GM12891 (cell line): ENCODE results near the gene CTSW.

Experiments
- DNase-seq: peaks from one replicate; pipeline ENCODE4 v3.0.0; 2011; ENCODE audit warnings: low spot score; ENCODE audit not compliant: insufficient read length
- FAIRE-seq: peaks from 2 replicates; lab custom pipeline; 2011; peaks lifted over from hg19 to GRCh38; lab: Jason Lieb, UNC
- PAX5 ChIP-seq: IDR thresholded peaks from 2 replicates; pipeline ENCODE4 v1.6.1; 2011; ENCODE audit warnings: low read length, moderate library complexity, mild to moderate bottlenecking; ENCODE audit not compliant: insufficient read depth, severe bottlenecking
- POLR2A ChIP-seq: IDR thresholded peaks from 2 replicates; pipeline ENCODE4 v1.6.1; 2011; ENCODE audit warnings: low read depth, low read length, control low read depth
- POLR2AphosphoS5 ChIP-seq: IDR thresholded peaks from 2 replicates; pipeline ENCODE4 v1.6.1; 2011; ENCODE audit warnings: low read depth, low read length, control low read depth
- POU2F2 ChIP-seq: IDR thresholded peaks from 2 replicates; pipeline ENCODE4 v1.6.1; 2011; ENCODE audit warnings: low read depth, mild to moderate bottlenecking, control low read depth, low read length, moderate library complexity
- SPI1 ChIP-seq: IDR thresholded peaks from 2 replicates; pipeline ENCODE4 v1.6.1; 2011; ENCODE audit warnings: low read depth, low read length, control low read depth
- TAF1 ChIP-seq: IDR thresholded peaks from 2 replicates; pipeline ENCODE4 v1.6.1; 2011; ENCODE audit warnings: low read depth, low read length, control low read depth

Gene CTSW

GRCh38 chr11:65903715-65904114 lies 24.1 kb downstream of the CTSW start:
- no peak for TF ChIP-seq POU2F2
- TF ChIP-seq PAX5: no peak
- no peak for TF ChIP-seq SPI1
- no peak for TF ChIP-seq POLR2A
- TF ChIP-seq TAF1: no peak
- TF ChIP-seq POLR2AphosphoS5: no peak
- FAIRE-seq (no peak), DNase-seq (no peak)

- TF ChIP-seq POLR2AphosphoS5: no peak
- TF ChIP-seq SPI1: no peak
- no peak for TF ChIP-seq PAX5
- TF ChIP-seq POU2F2: no peak
- no peak for TF ChIP-seq POLR2A
- no peak for TF ChIP-seq TAF1
- DNase-seq: no peak
- FAIRE-seq: no peak
Observed at GRCh38 chr11:65906602-65907001, 27.0 kb downstream of the CTSW start.

GRCh38 chr11:65907878-65908277 lies 28.2 kb downstream of the CTSW start:
- no peak for DNase-seq
- no peak for TF ChIP-seq PAX5
- no peak for TF ChIP-seq POLR2A
- TF ChIP-seq POLR2AphosphoS5: no peak
- no peak for TF ChIP-seq POU2F2
- no peak for TF ChIP-seq TAF1
- TF ChIP-seq SPI1: no peak
- no peak for FAIRE-seq

GRCh38 chr11:65911682-65912568 lies 32.3 kb downstream of the CTSW start:
- TF ChIP-seq SPI1 (peak; percentile 76), PAX5 (no peak)
- no peak for DNase-seq
- no peak for FAIRE-seq

GRCh38 chr11:65912845-65913244 lies 33.2 kb downstream of the CTSW start:
- TF ChIP-seq POLR2A (no peak), PAX5 (no peak), TAF1 (no peak), POLR2AphosphoS5 (no peak), POU2F2 (no peak), SPI1 (no peak)
- DNase-seq: no peak
- no peak for FAIRE-seq

- DNase-seq: no peak
- TF ChIP-seq SPI1 (no peak), POU2F2 (no peak), TAF1 (no peak), PAX5 (no peak), POLR2AphosphoS5 (no peak; the same call in 1 of the 2 replicates), POLR2A (no peak)
- FAIRE-seq: no peak
Observed at GRCh38 chr11:65915101-65915820, 35.6 kb downstream of the CTSW start.

- no peak for DNase-seq
Observed at GRCh38 chr11:65915821-65916251, 36.2 kb downstream of the CTSW start.

GRCh38 chr11:65916391-65916790 lies 36.8 kb downstream of the CTSW start:
- no peak for DNase-seq
- no peak for TF ChIP-seq POLR2A
- TF ChIP-seq PAX5: no peak
- TF ChIP-seq POU2F2: no peak
- TF ChIP-seq SPI1: no peak
- TF ChIP-seq POLR2AphosphoS5: no peak
- TF ChIP-seq TAF1: no peak
- no peak for FAIRE-seq

More at GRCh38 chr11:65915821-65916251, 36.2 kb downstream of the CTSW start:
- TF ChIP-seq TAF1 (no peak), POLR2A (peak; percentile 43; the same call in 1 of the 2 replicates)
- FAIRE-seq: no peak

GRCh38 chr11:65917077-65917433 lies 37.4 kb downstream of the CTSW start:
- FAIRE-seq: no peak
- TF ChIP-seq TAF1 (no peak), POLR2A (no peak)
- no peak for DNase-seq
